NCI-H187 (cell line): Measurements from ENCODE around the gene TTC38.

Experiments used
- DNase-seq, 2 experiments: peaks; one replicate each; lab custom pipeline; 2025; lab: John Stamatoyannopoulos, UW

TTC38 gene

GRCh38 chr22:46278656-46279645, 11.1 kb downstream of the TTC38 start:
- DNase-seq = no peak

DNA sequence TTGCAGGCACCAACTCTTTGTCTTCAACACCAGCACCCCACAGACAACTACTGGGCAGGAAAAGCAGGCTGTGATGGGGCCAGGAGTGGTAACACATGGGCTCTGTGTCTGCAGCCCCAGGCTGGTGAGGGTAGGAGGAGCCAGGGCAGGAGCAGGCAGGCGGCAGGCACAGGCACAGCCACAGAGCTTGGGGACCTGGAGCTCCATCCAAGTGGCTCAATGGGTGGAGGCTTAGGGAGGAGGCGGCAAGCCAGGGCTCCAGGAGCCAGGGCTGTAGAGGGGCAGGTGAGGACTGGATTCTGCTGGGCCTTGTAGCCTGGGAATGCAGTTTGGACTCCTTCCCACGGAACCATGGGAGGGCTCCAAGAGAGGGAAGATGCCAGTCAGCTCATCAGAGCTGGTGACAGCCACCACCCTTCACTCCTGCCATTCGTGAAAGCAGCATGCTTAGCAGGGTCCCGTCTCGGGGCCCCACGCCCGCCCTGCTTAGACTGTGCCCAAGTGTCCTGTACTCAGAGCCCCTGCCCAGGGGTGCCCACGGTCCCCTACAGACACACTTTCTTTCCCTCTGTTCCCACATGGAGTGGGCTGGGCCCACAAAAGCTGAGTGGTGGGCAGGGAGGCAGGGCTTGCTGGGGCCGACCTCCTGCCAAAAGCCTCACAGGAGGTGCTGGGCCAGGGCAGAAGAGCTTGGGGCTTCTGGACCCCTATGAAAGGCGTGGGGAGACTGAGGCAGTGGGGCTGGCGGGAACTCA, 12.4 kb downstream of the TTC38 start:
- no peak for DNase-seq

DNA sequence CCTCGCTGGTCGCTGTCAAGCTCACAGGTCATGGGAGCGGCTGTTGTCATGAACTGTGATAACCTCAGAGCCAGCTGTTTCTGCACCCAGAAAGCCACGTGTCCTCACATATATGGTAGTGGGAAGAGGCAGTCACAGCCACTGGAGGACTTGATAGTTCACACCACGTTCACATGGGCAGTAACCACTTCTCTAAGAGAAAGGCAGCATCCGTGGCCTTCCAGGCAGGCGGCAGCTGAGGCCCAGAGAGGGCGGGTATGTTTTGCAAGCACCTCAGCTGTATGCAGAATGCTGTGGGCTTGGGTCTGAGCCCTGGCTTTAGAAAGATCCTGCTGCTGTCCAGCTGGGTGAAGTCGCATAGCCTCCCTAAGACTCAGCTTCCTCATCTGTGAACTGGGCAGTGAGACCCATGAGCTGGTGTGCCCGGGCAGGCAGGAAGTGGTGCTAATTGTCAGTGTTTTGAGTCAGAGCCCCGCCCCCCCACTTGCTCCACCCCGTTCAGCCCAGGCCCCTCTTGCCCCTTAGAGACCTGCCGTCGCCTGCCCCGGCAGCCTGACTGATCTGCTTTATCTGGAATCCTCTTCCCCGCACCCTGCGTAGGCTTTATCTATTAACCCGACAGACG, 13.3 kb downstream of the TTC38 start:
- no peak for DNase-seq

GRCh38 chr22:46281866-46282678, 14.3 kb downstream of the TTC38 start:
- no peak for DNase-seq

GRCh38 chr22:46286006-46286405, 18.2 kb downstream of the TTC38 start:
- no peak for DNase-seq

- no peak for DNase-seq
These were observed 19.4 kb downstream of the TTC38 start for GRCh38 chr22:46286941-46287872.

GRCh38 chr22:46287873-46288751, 20.3 kb downstream of the TTC38 start:
- DNase-seq = no peak

GRCh38 chr22:46288846-46289243, 21.0 kb downstream of the TTC38 start:
- no peak for DNase-seq

DNA sequence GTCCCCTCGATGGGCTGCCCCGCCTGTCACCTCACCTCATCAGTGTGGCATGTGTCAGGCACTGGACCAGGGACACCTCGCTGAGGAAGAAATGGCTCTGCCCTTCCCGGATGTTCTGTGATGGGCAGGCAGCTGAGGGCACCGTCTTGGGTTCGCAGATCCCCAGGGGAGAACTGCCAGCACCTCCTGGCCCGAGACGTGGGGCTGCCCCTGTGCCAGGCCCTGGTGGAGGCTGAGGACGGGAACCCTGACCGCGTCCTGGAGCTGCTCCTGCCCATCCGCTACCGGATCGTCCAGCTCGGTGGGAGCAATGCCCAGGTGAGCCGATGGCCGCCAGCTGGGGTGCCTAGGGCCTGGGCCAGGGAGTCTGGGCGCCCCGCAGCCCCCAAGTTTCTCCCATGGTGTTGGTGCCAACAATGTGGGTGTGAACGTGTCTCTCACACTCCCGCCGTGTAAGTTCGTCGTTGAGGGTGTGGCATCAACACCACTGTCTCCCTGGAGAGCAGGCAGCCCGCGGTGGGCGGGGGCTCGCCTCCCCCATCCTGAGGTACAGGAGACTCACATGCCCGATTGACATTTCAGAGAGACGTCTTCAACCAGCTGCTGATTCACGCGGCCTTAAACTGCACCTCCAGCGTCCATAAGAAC, 21.6 kb downstream of the TTC38 start:
- no peak for DNase-seq

GRCh38 chr22:46290121-46290842, 22.5 kb downstream of the TTC38 start:
- no peak for DNase-seq

GRCh38 chr22:46290843-46291785, 23.3 kb downstream of the TTC38 start:
- DNase-seq = no peak

DNA sequence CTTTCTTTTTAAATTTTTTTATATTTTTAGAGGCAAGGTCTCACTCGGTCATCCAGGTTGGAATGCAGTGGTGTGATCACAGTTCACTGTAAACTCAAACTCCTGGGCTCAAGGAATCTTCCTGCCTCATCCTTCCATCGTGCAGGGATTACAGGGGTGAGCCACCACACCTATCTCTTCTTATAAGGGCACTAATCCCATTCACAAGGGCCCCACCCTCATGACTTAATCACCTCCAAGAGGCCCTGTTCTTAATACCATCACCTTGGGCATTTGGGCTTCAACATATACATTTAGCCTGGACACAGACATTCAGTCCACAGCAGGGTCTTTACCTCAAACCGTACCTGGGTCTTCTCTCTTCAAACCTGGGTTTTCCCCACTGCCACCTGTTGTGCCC, 24.4 kb downstream of the TTC38 start:
- DNase-seq = no peak

GRCh38 chr22:46292732-46293131, 24.9 kb downstream of the TTC38 start:
- no peak for DNase-seq

DNA sequence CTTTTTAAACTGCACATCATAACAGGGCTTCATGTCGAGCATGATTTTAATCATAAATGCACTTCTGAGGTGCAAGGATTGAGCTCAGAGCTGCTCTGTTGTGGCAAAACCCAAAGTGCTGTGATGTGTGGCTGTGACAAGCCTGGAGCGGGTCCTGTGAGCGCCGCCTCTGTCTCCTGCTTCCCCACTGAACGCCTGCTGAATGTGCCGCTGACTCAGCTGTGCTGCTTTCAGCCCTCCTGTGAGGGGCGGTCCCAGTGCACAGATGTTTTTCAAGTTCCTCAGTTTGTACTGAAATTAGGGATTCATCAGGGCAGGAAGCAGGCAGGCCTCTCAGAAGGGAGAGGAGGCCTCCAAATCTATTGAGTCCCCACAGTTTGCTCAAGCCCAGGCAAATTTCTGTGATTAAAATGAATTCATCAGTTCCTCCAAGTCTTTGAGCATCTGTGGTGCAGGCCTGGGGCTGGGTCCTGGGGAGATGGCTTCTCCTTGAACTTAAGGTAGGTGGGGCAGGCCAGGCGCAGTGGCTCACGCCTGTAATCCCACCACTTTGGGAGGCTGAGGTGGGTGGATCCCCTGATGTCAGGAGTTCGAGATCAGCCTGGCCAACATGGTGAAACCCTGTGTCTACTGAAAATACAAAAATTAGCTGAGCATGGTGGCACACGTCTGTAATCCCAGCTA, 25.9 kb downstream of the TTC38 start:
- no peak for DNase-seq

DNA sequence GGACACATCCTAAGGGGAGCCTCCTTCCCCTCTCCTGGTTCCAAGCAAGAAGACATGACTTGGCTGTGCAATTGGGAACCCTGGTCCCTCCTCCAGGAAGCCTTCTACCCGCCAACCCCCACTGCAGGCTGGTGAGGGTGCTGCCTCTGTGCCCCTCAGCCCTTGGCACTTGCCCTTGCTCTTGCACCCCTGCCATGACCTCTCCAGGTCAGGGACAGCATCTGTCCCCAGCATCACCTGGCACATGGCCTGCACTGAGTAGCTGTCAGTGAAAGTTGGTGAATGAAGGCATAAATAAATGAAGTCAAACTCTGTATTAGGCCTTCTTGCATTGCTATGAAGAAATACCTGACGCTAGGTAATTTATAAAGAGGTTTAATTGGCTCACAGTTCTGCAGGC, 27.0 kb downstream of the TTC38 start:
- no peak for DNase-seq

- no peak for DNase-seq
These were observed 27.6 kb downstream of the TTC38 start for GRCh38 chr22:46295277-46295971.
